Measurements from ENCODE around the gene ARHGEF38.

ARHGEF38 gene

DNA sequence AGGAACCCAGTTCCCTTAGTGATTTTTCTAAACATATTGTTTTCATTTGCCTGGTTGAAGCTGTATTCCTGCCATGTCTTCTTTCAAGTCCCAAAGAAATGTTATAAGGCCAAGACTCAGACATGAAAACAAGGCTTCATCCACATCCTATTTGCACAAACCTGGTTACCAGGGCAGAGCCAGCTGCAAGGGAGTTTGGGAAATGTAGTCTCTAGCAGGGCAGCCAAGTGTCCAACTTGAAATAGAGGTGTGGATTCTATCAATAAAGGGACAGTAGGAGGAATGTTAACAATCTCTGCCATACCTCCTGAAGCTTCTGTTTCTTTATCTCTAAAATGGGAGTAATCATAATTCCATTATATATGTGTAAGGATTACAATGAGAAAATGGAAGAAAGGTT lies 99.5 kb downstream of the ARHGEF38 start:
- no peaks in the 10 kb centered on the region for H3K79me2 ChIP-seq (ENCODE audit: insufficient read depth, low read length)
- H3K36me3 ChIP-seq (ENCODE audit: insufficient read depth, low read length), result no peaks in the 10 kb centered on the region
- no peak for TF ChIP-seq EZH2phosphoT487 (IDR thresholded peaks at IDR 0.05; ENCODE audit: borderline replicate concordance)
- TF ChIP-seq, protein P1, sequence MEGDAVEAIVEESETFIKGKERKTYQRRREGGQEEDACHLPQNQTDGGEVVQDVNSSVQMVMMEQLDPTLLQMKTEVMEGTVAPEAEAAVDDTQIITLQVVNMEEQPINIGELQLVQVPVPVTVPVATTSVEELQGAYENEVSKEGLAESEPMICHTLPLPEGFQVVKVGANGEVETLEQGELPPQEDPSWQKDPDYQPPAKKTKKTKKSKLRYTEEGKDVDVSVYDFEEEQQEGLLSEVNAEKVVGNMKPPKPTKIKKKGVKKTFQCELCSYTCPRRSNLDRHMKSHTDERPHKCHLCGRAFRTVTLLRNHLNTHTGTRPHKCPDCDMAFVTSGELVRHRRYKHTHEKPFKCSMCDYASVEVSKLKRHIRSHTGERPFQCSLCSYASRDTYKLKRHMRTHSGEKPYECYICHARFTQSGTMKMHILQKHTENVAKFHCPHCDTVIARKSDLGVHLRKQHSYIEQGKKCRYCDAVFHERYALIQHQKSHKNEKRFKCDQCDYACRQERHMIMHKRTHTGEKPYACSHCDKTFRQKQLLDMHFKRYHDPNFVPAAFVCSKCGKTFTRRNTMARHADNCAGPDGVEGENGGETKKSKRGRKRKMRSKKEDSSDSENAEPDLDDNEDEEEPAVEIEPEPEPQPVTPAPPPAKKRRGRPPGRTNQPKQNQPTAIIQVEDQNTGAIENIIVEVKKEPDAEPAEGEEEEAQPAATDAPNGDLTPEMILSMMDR (conservative IDR thresholded peaks at IDR 0.05; ENCODE audit: low read length), result no peak
- H3K4me2 ChIP-seq (ENCODE audit: low read depth, low read length, poor library complexity, severe bottlenecking), result no peak overlapping the region
- H3K9ac ChIP-seq (ENCODE audit: low read depth, low read length, poor library complexity, severe bottlenecking), result no peak overlapping the region
- H3K4me1 ChIP-seq (ENCODE audit: insufficient read depth, low read length, poor library complexity, severe bottlenecking), result no peaks in the 10 kb centered on the region
- H3K4me3 ChIP-seq (ENCODE audit: low read length, poor library complexity, severe bottlenecking), result no peak overlapping the region
- H4K20me1 ChIP-seq (ENCODE audit: insufficient read depth, low read length, poor library complexity, severe bottlenecking), result no peaks in the 10 kb centered on the region
- H3K9me3 ChIP-seq (ENCODE audit: insufficient read depth, low read depth, low read length), result no peaks in the 10 kb centered on the region
- H3F3A ChIP-seq (ENCODE audit: low read depth), result no peaks in the 10 kb centered on the region
- no peaks in the 10 kb centered on the region for H3K9me2 ChIP-seq (replicated peaks; ENCODE audit: low read depth, low read length)
- no peak overlapping the region for H2AFZ ChIP-seq (ENCODE audit: low read length)
- H3K27me3 ChIP-seq (ENCODE audit: insufficient read depth, low read length, poor library complexity, severe bottlenecking), result no peaks in the 10 kb centered on the region

DNA sequence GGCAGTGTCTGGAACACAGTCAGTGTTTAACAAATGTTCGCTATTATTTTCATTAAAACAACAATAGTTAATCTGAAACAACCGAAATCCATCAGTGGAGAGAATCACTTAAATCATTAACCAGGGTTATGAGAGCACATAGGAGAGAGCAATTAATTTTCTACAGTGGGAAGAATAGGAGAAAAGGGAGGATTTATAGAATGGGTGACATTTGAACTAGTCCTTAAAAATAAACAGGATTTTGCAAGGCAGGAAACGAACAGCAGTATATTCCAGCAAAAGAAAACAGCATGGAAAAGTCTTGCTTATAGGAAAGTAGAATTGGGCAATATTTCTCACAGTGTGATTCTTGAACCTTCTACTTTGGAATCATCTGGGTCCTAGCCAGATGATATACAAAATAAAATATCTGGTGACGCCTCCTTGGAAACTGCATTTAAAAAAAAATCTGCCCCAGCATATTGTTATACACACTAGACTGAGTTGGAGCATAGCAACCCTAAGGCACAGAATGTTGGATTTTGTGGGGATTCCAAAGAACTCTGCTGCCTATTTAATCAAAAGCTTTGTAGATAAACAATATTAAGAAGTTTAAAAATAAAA lies 100.0 kb downstream of the ARHGEF38 start:
- no peak for TF ChIP-seq EZH2phosphoT487 (IDR thresholded peaks at IDR 0.05; ENCODE audit: borderline replicate concordance)
- TF ChIP-seq, protein P1 (conservative IDR thresholded peaks at IDR 0.05; ENCODE audit: low read length), result no peak
- H3F3A ChIP-seq (ENCODE audit: low read depth), result no peaks in the 10 kb centered on the region
- no peaks in the 10 kb centered on the region for H3K79me2 ChIP-seq (ENCODE audit: insufficient read depth, low read length)
- no peak overlapping the region for H3K4me2 ChIP-seq (ENCODE audit: low read depth, low read length, poor library complexity, severe bottlenecking)
- no peak overlapping the region for H3K9ac ChIP-seq (ENCODE audit: low read depth, low read length, poor library complexity, severe bottlenecking)
- no peaks in the 10 kb centered on the region for H3K9me2 ChIP-seq (replicated peaks; ENCODE audit: low read depth, low read length)
- no peaks in the 10 kb centered on the region for H3K27me3 ChIP-seq (ENCODE audit: insufficient read depth, low read length, poor library complexity, severe bottlenecking)
- no peak overlapping the region for H2AFZ ChIP-seq (ENCODE audit: low read length)
- H3K4me1 ChIP-seq (ENCODE audit: insufficient read depth, low read length, poor library complexity, severe bottlenecking), result no peaks in the 10 kb centered on the region
- H3K36me3 ChIP-seq (ENCODE audit: insufficient read depth, low read length), result no peaks in the 10 kb centered on the region
- H3K9me3 ChIP-seq (ENCODE audit: insufficient read depth, low read depth, low read length), result no peaks in the 10 kb centered on the region
- no peaks in the 10 kb centered on the region for H4K20me1 ChIP-seq (ENCODE audit: insufficient read depth, low read length, poor library complexity, severe bottlenecking)
- no peak overlapping the region for H3K4me3 ChIP-seq (ENCODE audit: low read length, poor library complexity, severe bottlenecking)

DNA sequence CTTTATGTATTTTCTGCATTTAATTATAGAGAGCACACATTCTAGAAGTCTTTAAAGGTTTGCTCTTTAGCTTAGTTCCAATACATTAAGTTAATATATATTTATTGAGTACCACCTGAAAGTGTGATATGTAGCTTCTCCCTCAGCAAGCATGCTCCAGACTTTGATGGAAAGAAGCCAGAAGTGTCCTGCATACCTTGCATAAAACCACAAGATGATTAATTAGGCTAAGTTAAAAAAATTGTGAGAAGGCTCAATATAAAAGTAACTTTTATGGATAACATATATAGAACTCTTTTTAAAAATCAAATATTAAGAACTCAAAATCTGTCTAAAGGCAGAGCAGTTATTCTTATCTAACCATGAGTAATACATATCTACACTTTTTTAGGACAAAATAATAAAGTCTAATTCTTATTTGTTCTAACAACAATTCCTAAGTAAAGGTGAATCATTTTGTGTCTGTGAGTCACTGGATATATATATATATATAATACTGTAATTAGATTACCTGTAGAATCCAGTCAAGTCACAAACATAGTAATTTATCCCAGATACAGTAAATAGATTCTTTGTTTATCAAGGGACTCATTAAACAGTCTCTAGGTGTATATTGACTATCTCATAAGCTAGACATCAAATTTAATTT lies 104.8 kb downstream of the ARHGEF38 start:
- Histone ChIP-seq H3K27me3 (ENCODE audit: insufficient read depth, low read length, poor library complexity, severe bottlenecking) (no peaks in the 10 kb centered on the region), H3K9me2 (replicated peaks; ENCODE audit: low read depth, low read length) (no peaks in the 10 kb centered on the region), H3K4me1 (ENCODE audit: insufficient read depth, low read length, poor library complexity, severe bottlenecking) (no peaks in the 10 kb centered on the region), H4K20me1 (ENCODE audit: insufficient read depth, low read length, poor library complexity, severe bottlenecking) (no peaks in the 10 kb centered on the region), H3K9me3 (ENCODE audit: insufficient read depth, low read depth, low read length) (no peaks in the 10 kb centered on the region), H2AFZ (ENCODE audit: low read length) (no peak overlapping the region), H3K4me3 (ENCODE audit: low read length, poor library complexity, severe bottlenecking) (no peak overlapping the region), H3K9ac (ENCODE audit: low read depth, low read length, poor library complexity, severe bottlenecking) (no peak overlapping the region), H3K4me2 (ENCODE audit: low read depth, low read length, poor library complexity, severe bottlenecking) (no peak overlapping the region), H3K79me2 (ENCODE audit: insufficient read depth, low read length) (no peaks in the 10 kb centered on the region), H3F3A (ENCODE audit: low read depth) (no peaks in the 10 kb centered on the region), H3K36me3 (ENCODE audit: insufficient read depth, low read length) (no peaks in the 10 kb centered on the region)
- no peak for TF ChIP-seq EZH2phosphoT487 (IDR thresholded peaks at IDR 0.05; ENCODE audit: borderline replicate concordance)
- TF ChIP-seq, protein P1 (conservative IDR thresholded peaks at IDR 0.05; ENCODE audit: low read length), result no peak

All from Loucy (cell line).